GM13976 (cell line): ENCODE measurements around the gene CFAP68.

Source experiments
- DNase-seq: peaks from one replicate; pipeline ENCODE4 v3.0.0; 2012; ENCODE audit warnings: low spot score
- CTCF ChIP-seq: IDR thresholded peaks from 2 replicates; pipeline ENCODE4 v1.5.1; 2012; ENCODE audit warnings: borderline replicate concordance, mild to moderate bottlenecking; ENCODE audit not compliant: insufficient read depth; ENCODE audit errors: extremely low read depth, missing control alignments, control extremely low read depth
- in situ Hi-C: fragments of 300-500 bp; cut with MboI; formaldehyde crosslinking; loops from one replicate; pipeline ENCODE4 v1.12.0; 2022; ENCODE audit warnings: low sequenced_read_pairs, mixed read lengths, inconsistent platforms; ENCODE audit not compliant: unreplicated experiment

CFAP68 gene

DNA sequence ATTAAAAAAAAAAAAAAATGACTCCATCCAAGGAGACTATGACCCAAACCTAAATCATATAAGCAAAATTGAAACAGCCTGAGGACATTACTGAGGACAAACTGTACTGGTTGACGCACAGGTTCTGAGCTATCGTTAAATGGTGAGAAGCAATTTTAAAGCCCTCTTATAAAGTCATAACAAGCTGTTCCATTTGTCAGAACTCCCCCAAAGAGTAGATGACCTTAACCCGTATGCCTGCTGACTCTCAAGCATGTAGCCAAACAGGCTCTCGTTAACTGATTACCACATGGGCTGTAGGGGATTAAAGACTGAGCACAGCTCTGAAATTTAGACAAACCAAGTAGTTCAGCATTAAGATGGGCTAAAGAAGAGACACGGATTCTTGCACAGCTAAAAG lies 30.0 kb downstream of the CFAP68 start:
- DNase-seq = no peak
- no peak for TF ChIP-seq CTCF
- in situ Hi-C loops = no loop called here

- TF ChIP-seq CTCF = no peak
- DNase-seq = no peak
- in situ Hi-C loops = no loop called here
Observed at GRCh38 chr11:111910676-111911562, 31.6 kb downstream of the CFAP68 start.

DNA sequence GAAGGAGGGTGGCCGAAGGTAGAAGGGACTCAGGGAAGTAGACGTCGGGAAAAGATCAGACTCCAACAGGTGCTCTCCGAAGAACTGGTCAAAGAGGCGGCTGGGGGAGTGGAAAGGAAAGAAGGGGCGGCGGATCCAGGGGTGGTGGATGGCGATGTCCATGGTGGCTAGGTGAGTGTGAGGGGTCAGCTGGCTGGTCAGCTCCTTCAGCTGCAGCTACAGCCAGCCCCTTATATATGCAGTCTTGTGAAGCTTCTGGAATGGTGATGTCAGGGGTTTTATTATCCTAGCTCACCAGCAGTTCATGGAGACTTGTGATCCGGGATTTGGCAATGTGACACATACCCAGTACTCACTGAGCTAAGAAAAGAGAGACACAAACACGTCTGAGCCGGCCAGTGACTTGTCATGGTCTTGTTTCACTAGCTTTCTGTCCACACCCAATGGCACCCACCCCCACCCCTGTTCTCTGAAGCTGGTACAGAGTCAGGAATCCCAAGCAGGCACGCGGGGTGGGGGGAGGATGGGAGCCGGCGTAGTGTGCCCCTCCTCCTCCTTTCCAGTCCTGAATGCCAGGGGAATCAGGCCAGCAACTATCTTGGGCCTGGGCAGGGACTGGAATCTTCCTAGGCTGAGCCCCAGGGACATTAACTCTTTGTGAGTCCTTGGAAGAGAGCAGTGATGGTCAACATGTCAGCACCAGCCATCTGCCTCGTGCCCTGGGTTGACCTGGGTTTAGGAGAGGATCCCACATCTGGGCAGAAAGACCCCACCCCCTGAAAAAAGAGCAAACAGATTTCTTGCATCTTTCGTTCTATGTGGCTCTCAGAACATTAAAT lies 32.4 kb downstream of the CFAP68 start, which contains the start of gene CRYAB:
Gene CRYAB (minus strand): TSS at position 208 of the 839 bp plus-strand sequence. CDS start 46 bp downstream, at position 162.
- DNase-seq = no peak
- no peak for TF ChIP-seq CTCF
- in situ Hi-C loops = no loop called here

DNA sequence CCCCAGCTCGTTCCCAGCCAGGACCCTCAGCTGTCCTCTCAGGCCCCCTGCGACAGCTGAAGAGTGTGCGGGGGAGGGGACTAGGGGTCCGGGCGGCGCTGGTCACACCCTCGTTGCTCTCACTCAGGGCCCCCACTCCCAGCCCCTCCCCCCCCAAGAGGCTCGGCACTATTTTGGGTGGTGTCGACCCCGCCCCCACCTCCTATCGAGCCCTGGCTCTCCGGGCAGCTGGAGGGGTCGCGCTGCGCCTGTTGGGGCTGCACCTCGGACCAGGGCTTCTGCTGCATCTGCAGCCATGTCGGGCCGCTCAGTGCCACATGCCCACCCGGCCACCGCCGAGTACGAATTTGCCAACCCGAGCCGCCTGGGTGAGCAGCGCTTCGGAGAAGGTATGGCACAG lies 33.2 kb downstream of the CFAP68 start, which contains the start of gene HSPB2:
Gene HSPB2 (plus strand): TSS at position 200 of the 400 bp plus-strand sequence. CDS start 96 bp downstream, at position 296.
- no peak for TF ChIP-seq CTCF
- DNase-seq = no peak
- in situ Hi-C loops = no loop called here

GRCh38 chr11:111913031-111913861 lies 33.9 kb downstream of the CFAP68 start:
- no peak for DNase-seq
- in situ Hi-C loops = no loop called here
- TF ChIP-seq CTCF = no peak

DNA sequence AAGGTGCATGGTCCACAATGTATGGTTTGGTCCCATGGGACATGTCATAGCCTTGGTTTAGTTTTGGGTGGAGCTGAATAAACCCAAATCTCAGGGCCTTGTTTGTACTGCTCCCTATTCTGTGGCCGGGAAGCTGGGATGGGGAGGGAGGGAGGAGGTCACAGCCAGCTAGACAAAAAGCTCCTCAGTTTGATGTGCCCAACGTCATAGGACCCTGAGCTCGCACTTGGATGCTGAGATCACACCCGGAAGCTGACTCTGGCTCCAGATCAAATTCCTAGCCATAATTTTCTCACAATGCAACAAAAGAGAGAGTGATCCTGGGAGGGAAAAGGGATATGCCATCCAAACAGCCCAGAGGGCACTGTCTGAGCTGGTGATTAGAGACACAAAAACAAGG lies 34.7 kb downstream of the CFAP68 start:
- in situ Hi-C loops = no loop called here
- DNase-seq = no peak
- TF ChIP-seq CTCF = no peak
